HAP-1 (cell line): ENCODE results near the gene CNIH3.

ENCODE experiments used
- DNase-seq, 2 experiments: peaks; one replicate each; pipeline ENCODE4 v3.0.0-alpha.2; 2016 to 2020; ENCODE audit warnings: low spot score in 2 of 2
- H3K27me3 ChIP-seq: fragments of 250-450 bp; sonication (Bioruptor Pico); 2 replicates; pipeline ENCODE4 v1.5.1; 2020; ENCODE audit warnings: low read depth, mild to moderate bottlenecking, moderate library complexity
- H3K36me3 ChIP-seq: fragments of 250-450 bp; sonication (Bioruptor Pico); replicated peaks from 2 replicates; pipeline ENCODE4 v1.5.1; 2020; ENCODE audit warnings: mild to moderate bottlenecking
- H3K4me1 ChIP-seq: fragments of 250-450 bp; sonication (Bioruptor Pico); 2 replicates; pipeline ENCODE4 v1.5.1; 2020; ENCODE audit warnings: mild to moderate bottlenecking
- H3K4me3 ChIP-seq: fragments of 250-450 bp; sonication (Bioruptor Pico); 2 replicates; pipeline ENCODE4 v1.5.1; 2020; ENCODE audit warnings: mild to moderate bottlenecking, moderate library complexity
- H3K9me3 ChIP-seq: fragments of 250-450 bp; sonication (Bioruptor Pico); 2 replicates; pipeline ENCODE4 v1.5.1; 2020; ENCODE audit warnings: mild to moderate bottlenecking, moderate library complexity
- in situ Hi-C: fragments of 300-500 bp; cut with MboI; formaldehyde crosslinking; loops from 3 replicates; pipeline ENCODE4 v1.14.3; 2020; ENCODE audit warnings: low sequenced_read_pairs, inconsistent platforms, mixed read lengths

The CNIH3 gene

GRCh38 chr1:224621813-224622682 is 5.9 kb downstream of the CNIH3 start:
- no peak overlapping the region for H3K4me3 ChIP-seq
- in situ Hi-C loops, result no loop called here
- DNase-seq, result no peak

DNA sequence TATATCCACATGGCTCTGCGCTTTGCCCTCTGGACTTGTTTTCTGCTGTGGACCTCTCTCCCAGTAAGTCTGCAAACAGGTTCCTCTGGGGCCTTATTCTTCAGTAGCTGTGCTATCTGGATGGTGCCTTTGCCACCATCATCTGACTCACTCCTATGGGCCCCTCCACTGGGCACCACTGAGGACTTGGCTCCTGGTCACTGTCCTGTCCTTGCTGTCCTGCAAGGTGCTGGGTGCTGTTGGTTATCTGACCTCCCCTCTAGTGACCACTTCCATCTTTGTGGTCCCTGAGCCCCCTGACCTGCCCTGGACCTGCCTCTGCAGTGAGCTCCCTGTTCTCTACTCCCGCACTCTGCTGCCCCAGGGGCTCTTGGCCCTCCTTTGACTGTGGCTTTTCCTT is 6.7 kb downstream of the CNIH3 start:
- Histone ChIP-seq H3K4me1 (no peaks in the 10 kb centered on the region), H3K4me3 (no peak overlapping the region), H3K27me3 (peaks cover 25% of the 10 kb centered on the region), H3K9me3 (no peaks in the 10 kb centered on the region), H3K36me3 (no peaks in the 10 kb centered on the region)
- no peak for DNase-seq
- in situ Hi-C loops, result no loop called here

More at GRCh38 chr1:224621813-224622682, 5.9 kb downstream of the CNIH3 start:
- H3K4me1 ChIP-seq, result no peaks in the 10 kb centered on the region
- H3K27me3 ChIP-seq, result peaks cover 32% of the 10 kb centered on the region
- H3K9me3 ChIP-seq, result no peaks in the 10 kb centered on the region
- no peaks in the 10 kb centered on the region for H3K36me3 ChIP-seq

- no peaks in the 10 kb centered on the region for H3K4me1 ChIP-seq
- H3K4me3 ChIP-seq, result no peak overlapping the region
- no peak for DNase-seq
- H3K9me3 ChIP-seq, result no peaks in the 10 kb centered on the region
- peaks cover 20% of the 10 kb centered on the region for H3K27me3 ChIP-seq
- H3K36me3 ChIP-seq, result no peaks in the 10 kb centered on the region
- in situ Hi-C loops, result no loop called here
These were observed 7.2 kb downstream of the CNIH3 start for GRCh38 chr1:224623310-224623714.

- no peaks in the 10 kb centered on the region for H3K9me3 ChIP-seq
- H3K27me3 ChIP-seq, result peaks cover 14% of the 10 kb centered on the region
- H3K4me3 ChIP-seq, result no peak overlapping the region
- no peaks in the 10 kb centered on the region for H3K4me1 ChIP-seq
- no peak for DNase-seq
- no peaks in the 10 kb centered on the region for H3K36me3 ChIP-seq
- in situ Hi-C loops, result no loop called here
These were observed 7.7 kb downstream of the CNIH3 start for GRCh38 chr1:224623743-224624333.

DNA sequence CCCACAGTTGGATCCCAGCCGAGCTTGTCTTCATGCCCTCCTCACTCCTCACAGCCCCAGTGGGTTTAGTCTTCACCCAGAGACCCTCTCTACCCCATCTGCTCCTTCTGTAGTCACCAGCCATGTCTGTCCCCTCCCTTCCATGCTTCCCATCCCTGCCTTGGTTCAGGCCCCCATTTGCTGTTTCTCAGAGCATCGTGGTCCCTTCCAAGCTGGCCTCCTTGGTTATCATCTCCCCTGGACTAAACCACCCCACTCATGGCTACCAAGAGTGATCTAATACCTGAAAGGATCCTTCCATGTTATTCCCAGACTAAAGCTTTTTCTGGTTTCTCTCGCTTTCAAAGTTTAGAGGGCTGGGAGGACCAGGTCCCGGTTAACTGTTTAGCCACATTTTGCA is 8.3 kb downstream of the CNIH3 start:
- Histone ChIP-seq H3K4me1 (no peaks in the 10 kb centered on the region), H3K27me3 (peaks cover 9% of the 10 kb centered on the region), H3K4me3 (no peak overlapping the region), H3K36me3 (no peaks in the 10 kb centered on the region), H3K9me3 (no peaks in the 10 kb centered on the region)
- in situ Hi-C loops, result no loop called here
- DNase-seq, result no peak

DNA sequence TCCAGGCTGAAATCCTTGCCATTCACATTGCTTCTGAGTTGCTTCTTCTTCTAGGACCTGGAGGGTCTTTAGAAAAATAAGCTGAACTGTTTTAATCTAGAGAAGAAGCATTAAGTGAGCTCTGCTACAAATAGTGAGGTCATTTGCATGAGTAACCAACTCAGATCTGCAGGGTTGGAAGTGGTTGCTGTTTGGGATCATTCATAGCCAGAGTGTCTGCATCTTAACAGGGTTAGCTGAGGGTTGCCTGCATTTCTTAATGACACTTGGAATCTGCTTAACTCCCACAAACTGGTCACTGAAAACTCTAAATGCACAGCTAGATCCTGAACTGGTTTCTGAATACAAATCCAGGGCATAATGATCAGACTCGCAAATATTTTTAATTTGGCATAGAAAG is 9.9 kb downstream of the CNIH3 start:
- no peaks in the 10 kb centered on the region for H3K27me3 ChIP-seq
- no peak for DNase-seq
- in situ Hi-C loops, result no loop called here

DNA sequence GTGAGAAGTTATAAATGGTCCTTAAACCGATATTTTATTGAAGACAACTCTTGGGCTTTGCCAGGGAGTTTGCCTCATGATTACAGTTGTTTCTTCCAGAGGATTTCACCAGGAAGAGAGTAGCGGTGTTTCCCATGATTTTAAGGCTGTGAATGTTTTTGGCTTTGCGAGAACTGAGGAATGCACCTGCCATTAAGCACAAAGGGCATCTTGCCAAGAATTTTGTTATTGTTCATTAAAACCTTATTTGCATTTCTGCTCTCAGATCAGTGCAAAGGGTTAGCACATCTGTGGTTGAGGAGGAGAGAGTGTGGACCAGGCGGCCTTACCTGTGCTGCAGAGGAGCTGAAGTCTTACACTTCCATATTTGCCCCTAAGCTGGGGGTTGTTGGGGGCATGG is 13.8 kb downstream of the CNIH3 start:
- no peak for DNase-seq
- no peaks in the 10 kb centered on the region for H3K4me1 ChIP-seq
- no peaks in the 10 kb centered on the region for H3K27me3 ChIP-seq
- H3K4me3 ChIP-seq, result no peak overlapping the region
- in situ Hi-C loops, result loop anchor here (10.0 kb wide), 1 partner anchor 115 kb away; no protein-coding TSS in a partner anchor
- no peaks in the 10 kb centered on the region for H3K36me3 ChIP-seq
- H3K9me3 ChIP-seq, result no peaks in the 10 kb centered on the region

More for the DNA sequence above, 9.9 kb downstream of the CNIH3 start:
- Histone ChIP-seq H3K36me3 (no peaks in the 10 kb centered on the region), H3K4me1 (no peaks in the 10 kb centered on the region), H3K9me3 (no peaks in the 10 kb centered on the region), H3K4me3 (no peak overlapping the region)

GRCh38 chr1:224631462-224632115 is 15.5 kb downstream of the CNIH3 start:
- H3K27me3 ChIP-seq, result peaks cover 3% of the 10 kb centered on the region; the same call in 1 of the 2 replicates
- in situ Hi-C loops, result loop anchor here (10.0 kb wide), 1 partner anchor 117 kb away; no protein-coding TSS in a partner anchor
- no peak overlapping the region for H3K4me3 ChIP-seq
- no peaks in the 10 kb centered on the region for H3K36me3 ChIP-seq
- DNase-seq, result no peak
- no peaks in the 10 kb centered on the region for H3K4me1 ChIP-seq
- H3K9me3 ChIP-seq, result no peaks in the 10 kb centered on the region

GRCh38 chr1:224632381-224632871 is 16.3 kb downstream of the CNIH3 start:
- DNase-seq, result no peak
- Histone ChIP-seq H3K4me3 (no peak overlapping the region), H3K27me3 (peaks cover 3% of the 10 kb centered on the region; the same call in 1 of the 2 replicates), H3K36me3 (no peaks in the 10 kb centered on the region), H3K9me3 (no peaks in the 10 kb centered on the region), H3K4me1 (no peaks in the 10 kb centered on the region)
- in situ Hi-C loops, result loop anchor here (10.0 kb wide), 1 partner anchor 118 kb away; no protein-coding TSS in a partner anchor

DNA sequence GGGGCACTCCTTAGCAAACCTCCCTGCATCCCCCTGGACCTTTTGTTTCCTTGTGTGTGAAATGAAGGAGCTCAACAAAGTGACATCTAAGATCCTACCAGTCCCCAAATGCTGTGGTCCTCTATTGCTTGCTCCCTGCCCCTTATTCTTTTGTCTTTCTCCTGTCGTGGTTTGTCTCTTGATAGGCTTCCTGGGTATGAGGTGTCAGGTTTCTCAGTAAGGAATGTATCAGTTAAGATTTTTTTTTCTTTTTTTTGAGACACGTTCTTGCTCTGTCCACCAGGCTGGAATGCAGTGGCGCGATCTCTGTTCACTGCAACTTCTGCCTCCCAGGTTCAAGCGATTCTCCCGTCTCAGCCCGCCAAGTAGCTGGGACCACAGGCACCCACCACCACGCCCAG is 16.8 kb downstream of the CNIH3 start:
- no peaks in the 10 kb centered on the region for H3K4me1 ChIP-seq
- no peaks in the 10 kb centered on the region for H3K9me3 ChIP-seq
- no peaks in the 10 kb centered on the region for H3K36me3 ChIP-seq
- in situ Hi-C loops, result loop anchor here (10.0 kb wide), 1 partner anchor 118 kb away; no protein-coding TSS in a partner anchor
- DNase-seq, result no peak
- H3K4me3 ChIP-seq, result no peak overlapping the region
- peaks cover 3% of the 10 kb centered on the region; the same call in 1 of the 2 replicates for H3K27me3 ChIP-seq

DNA sequence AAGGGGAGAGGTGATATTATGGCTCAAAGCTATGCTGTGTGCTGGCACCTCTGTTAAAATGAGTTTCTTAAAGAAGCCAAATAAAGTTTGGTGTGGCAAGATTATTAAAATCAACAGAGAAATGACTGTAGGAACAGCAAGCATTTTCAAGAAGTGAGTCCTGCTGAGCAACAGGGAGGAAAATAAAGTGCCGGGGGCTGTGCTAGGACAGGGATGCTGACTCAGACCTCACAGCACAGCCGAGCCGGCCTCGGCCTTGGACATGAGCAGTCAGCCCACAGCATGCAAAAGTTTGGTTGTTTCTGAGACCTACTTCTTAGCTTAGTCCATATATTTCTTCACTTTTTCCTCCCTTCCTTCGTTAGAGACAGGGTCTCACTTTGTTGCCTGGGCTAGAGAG is 19.2 kb downstream of the CNIH3 start:
- Histone ChIP-seq H3K36me3 (no peaks in the 10 kb centered on the region), H3K4me1 (no peaks in the 10 kb centered on the region), H3K9me3 (no peaks in the 10 kb centered on the region), H3K27me3 (peaks cover 8% of the 10 kb centered on the region), H3K4me3 (no peak overlapping the region)
- DNase-seq, result no peak
- in situ Hi-C loops, result loop anchor here (10.0 kb wide), 1 partner anchor 121 kb away; no protein-coding TSS in a partner anchor

DNA sequence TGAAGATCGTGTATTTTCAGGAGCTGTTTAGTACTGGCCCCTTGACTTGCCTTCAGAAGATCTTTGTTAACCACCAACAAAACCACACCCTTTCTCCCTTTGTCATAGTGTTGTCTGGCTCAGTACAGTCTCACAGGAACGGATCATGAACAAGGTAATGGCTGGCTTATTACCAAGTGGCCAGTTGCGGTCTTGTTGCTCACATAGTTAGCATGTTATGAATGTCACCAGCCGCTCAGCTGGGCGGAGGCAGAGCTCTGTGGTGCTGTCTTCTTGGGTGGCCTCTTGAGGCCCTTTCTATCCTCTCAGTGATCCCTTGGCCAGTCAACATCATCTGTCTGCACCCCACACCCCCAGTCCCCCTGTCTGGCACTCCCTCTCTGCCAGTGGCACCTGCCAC is 21.4 kb downstream of the CNIH3 start:
- no peaks in the 10 kb centered on the region for H3K4me1 ChIP-seq
- DNase-seq, result no peak
- no peak overlapping the region for H3K4me3 ChIP-seq
- in situ Hi-C loops, result loop anchor here (10.0 kb wide), 1 partner anchor 123 kb away; no protein-coding TSS in a partner anchor
- no peaks in the 10 kb centered on the region for H3K36me3 ChIP-seq
- H3K9me3 ChIP-seq, result no peaks in the 10 kb centered on the region
- peaks cover 12% of the 10 kb centered on the region for H3K27me3 ChIP-seq

- Histone ChIP-seq H3K4me1 (no peaks in the 10 kb centered on the region), H3K27me3 (peaks cover 12% of the 10 kb centered on the region), H3K9me3 (no peaks in the 10 kb centered on the region), H3K36me3 (no peaks in the 10 kb centered on the region), H3K4me3 (no peak overlapping the region)
- DNase-seq, result no peak
- in situ Hi-C loops, result loop anchor here (10.0 kb wide), 1 partner anchor 123 kb away; no protein-coding TSS in a partner anchor
These were observed 21.8 kb downstream of the CNIH3 start for GRCh38 chr1:224637936-224638335.
